ENCODE results near the gene MLLT10. TPM values are rescaled to one million over a fixed set of nuclear protein-coding genes. Genes with fewer than 3 reads are reported as not detected.

Gene MLLT10
- total and polyA plus RNA-seq, 10 of the 15 experiments (the other 5 are each of a cell fraction or from before 2014, with no cell fraction given), result 8.7 to 61.1 (median 28.5) TPM

GRCh38 chr10:21720090-21720489, 186.1 kb downstream of the MLLT10 start (continued):
- TF ChIP-seq CEBPZ (IDR thresholded peaks at IDR 0.05; ENCODE audit: low read depth, low read length) (no peak), MAX (IDR thresholded peaks at IDR 0.05; ENCODE audit: low read depth, low read length) (peak; percentile 28; the same call in 1 of the 2 replicates), IKZF1 (conservative IDR thresholded peaks at IDR 0.05) (peak; percentile 41; the same call in 1 of the 2 replicates), GABPA (IDR thresholded peaks at IDR 0.05; ENCODE audit: low read depth) (no peak), ZNF592 (IDR thresholded peaks at IDR 0.05) (no peak), STAT1 (conservative IDR thresholded peaks at IDR 0.05) (no peak), ZBTB33 (IDR thresholded peaks at IDR 0.05) (peak; percentile 72; the same call in 1 of the 2 replicates), SMAD1 (IDR thresholded peaks at IDR 0.05; ENCODE audit: low read depth, partially characterized antibody) (no peak), ZNF687 (IDR thresholded peaks at IDR 0.05) (peak; percentile 80), ATF7 (IDR thresholded peaks at IDR 0.05; ENCODE audit: low read depth) (peak; percentile 43; the same call in 1 of the 2 replicates), TCF3 (IDR thresholded peaks at IDR 0.05; ENCODE audit: borderline replicate concordance, insufficient read depth, low read depth, low read length) (no peak), PAX5 (IDR thresholded peaks at IDR 0.05; ENCODE audit: borderline replicate concordance, low read depth, low read length) (no peak), MTA2 (IDR thresholded peaks at IDR 0.05; ENCODE audit: low read depth) (peak; percentile 54; the same call in 1 of the 2 replicates), BHLHE40 (IDR thresholded peaks at IDR 0.05; ENCODE audit: borderline replicate concordance in 1 of 2, low read depth in 2 of 2, low read length in 1 of 2) (peak; percentile 47 to 71; a peak in 2 of 4 replicates), ETV6 (conservative IDR thresholded peaks at IDR 0.05 in 1 of 2, IDR thresholded peaks at IDR 0.05 in 1 of 2; ENCODE audit: borderline replicate concordance in 1 of 2, low read depth in 1 of 2) (no peak)

Data from GM12878 (cell line).